HUES6 (cell line): ENCODE data around the gene SPHK1.

Experiments
- H3K27ac ChIP-seq: 2 replicates; pipeline ENCODE4 v1.7.0; 2013; ENCODE audit warnings: low read depth, mild to moderate bottlenecking, low read length, inconsistent platforms
- H3K27me3 ChIP-seq: 2 replicates; pipeline ENCODE4 v1.6.1; 2013; ENCODE audit warnings: low read length; ENCODE audit not compliant: control insufficient read depth, insufficient read depth
- H3K36me3 ChIP-seq: 2 replicates; pipeline ENCODE4 v1.6.1; 2013; ENCODE audit warnings: low read length; ENCODE audit not compliant: control insufficient read depth, insufficient read depth
- H3K4me1 ChIP-seq: 2 replicates; pipeline ENCODE4 v1.6.1; 2013; ENCODE audit warnings: low read length; ENCODE audit not compliant: control insufficient read depth, insufficient read depth
- H3K4me3 ChIP-seq: 2 replicates; pipeline ENCODE4 v1.5.1; 2013; ENCODE audit warnings: low read depth, low read length
- H3K9ac ChIP-seq: one replicate; pipeline ENCODE4 v1.6.1; 2013; ENCODE audit warnings: mild to moderate bottlenecking, low read length
- H3K9me3 ChIP-seq: 2 replicates; pipeline ENCODE4 v1.6.1; 2013; ENCODE audit warnings: low read depth, low read length; ENCODE audit not compliant: control insufficient read depth, insufficient read depth

Gene SPHK1

GRCh38 chr17:76431509-76431908 lies 47.1 kb downstream of the SPHK1 start:
- no peaks in the 10 kb centered on the region for H3K27me3 ChIP-seq
- H3K4me3 ChIP-seq: no peak overlapping the region
- H3K36me3 ChIP-seq: peaks cover 8% of the 10 kb centered on the region; the same call in 1 of the 2 replicates
- H3K9me3 ChIP-seq: no peaks in the 10 kb centered on the region
- no peak overlapping the region for H3K27ac ChIP-seq
- H3K9ac ChIP-seq: no peak overlapping the region
- H3K4me1 ChIP-seq: peaks cover 23% of the 10 kb centered on the region

- no peaks in the 10 kb centered on the region for H3K9me3 ChIP-seq
- peaks cover 23% of the 10 kb centered on the region for H3K4me1 ChIP-seq
- H3K27me3 ChIP-seq: no peaks in the 10 kb centered on the region
- H3K4me3 ChIP-seq: no peak overlapping the region
- H3K27ac ChIP-seq: no peak overlapping the region
- peaks cover 8% of the 10 kb centered on the region; the same call in 1 of the 2 replicates for H3K36me3 ChIP-seq
- H3K9ac ChIP-seq: no peak overlapping the region
These were observed 47.6 kb downstream of the SPHK1 start for GRCh38 chr17:76432004-76432403.

- Histone ChIP-seq H3K36me3 (peaks cover 8% of the 10 kb centered on the region; the same call in 1 of the 2 replicates), H3K9me3 (no peaks in the 10 kb centered on the region), H3K4me3 (no peak overlapping the region), H3K27me3 (no peaks in the 10 kb centered on the region), H3K9ac (no peak overlapping the region), H3K4me1 (peaks cover 23% of the 10 kb centered on the region), H3K27ac (no peak overlapping the region)
These were observed 48.4 kb downstream of the SPHK1 start for GRCh38 chr17:76432712-76433336.

DNA sequence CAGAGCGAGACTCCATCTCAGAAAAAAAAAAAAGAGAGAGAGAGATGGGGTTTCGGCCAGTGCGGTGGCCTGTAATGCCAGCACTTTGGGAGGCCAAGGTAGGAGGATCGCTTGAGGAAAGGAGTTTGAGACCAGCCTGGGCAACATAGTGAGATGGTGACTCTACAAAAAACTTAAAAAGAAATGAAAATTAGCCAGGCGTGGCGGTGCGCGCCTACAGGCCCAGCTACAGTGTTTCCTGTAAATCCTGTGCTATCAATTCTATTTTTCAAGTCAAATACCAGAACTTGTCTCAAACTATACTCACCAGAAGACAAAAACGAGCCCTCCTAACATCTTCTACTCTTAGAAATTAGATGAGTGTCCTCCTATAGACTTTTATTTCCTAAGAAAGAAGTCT lies 49.3 kb downstream of the SPHK1 start:
- Histone ChIP-seq H3K27ac (no peak overlapping the region), H3K4me3 (no peak overlapping the region), H3K9ac (no peak overlapping the region), H3K4me1 (peaks cover 28% of the 10 kb centered on the region), H3K27me3 (no peaks in the 10 kb centered on the region), H3K36me3 (peaks cover 8% of the 10 kb centered on the region; the same call in 1 of the 2 replicates), H3K9me3 (no peaks in the 10 kb centered on the region)

GRCh38 chr17:76434870-76435269 lies 50.5 kb downstream of the SPHK1 start:
- no peaks in the 10 kb centered on the region for H3K9me3 ChIP-seq
- H3K4me3 ChIP-seq: no peak overlapping the region
- peaks cover 5% of the 10 kb centered on the region; the same call in 1 of the 2 replicates for H3K36me3 ChIP-seq
- peaks cover 40% of the 10 kb centered on the region for H3K4me1 ChIP-seq
- H3K9ac ChIP-seq: no peak overlapping the region
- H3K27ac ChIP-seq: no peak overlapping the region
- no peaks in the 10 kb centered on the region for H3K27me3 ChIP-seq

GRCh38 chr17:76435751-76436150 lies 51.3 kb downstream of the SPHK1 start:
- Histone ChIP-seq H3K27me3 (no peaks in the 10 kb centered on the region), H3K9ac (no peak overlapping the region), H3K4me1 (peaks cover 47% of the 10 kb centered on the region), H3K27ac (no peak overlapping the region), H3K36me3 (peaks cover 5% of the 10 kb centered on the region; the same call in 1 of the 2 replicates), H3K9me3 (no peaks in the 10 kb centered on the region), H3K4me3 (no peak overlapping the region)
